HG03103 (cell line): Measurements from ENCODE around the gene CCDC116.
"Not testable (repeated sequence)": the region's sequence is repeated elsewhere in the genome, so short reads cannot be mapped to it uniquely, and the experiment has no call there.

Experiments used
- ATAC-seq: cut with Tn5 transposase; IDR thresholded peaks from one replicate; pipeline ENCODE4 v1.9.1; 2021; ENCODE audit warnings: low read depth; ENCODE audit not compliant: unreplicated experiment

Gene CCDC116

GRCh38 chr22:21632237-21632895 lies at the start of gene CCDC116:
Gene CCDC116, plus strand, starts transcription at chr22:21632760. Its CDS starts 422 bp downstream, at chr22:21633182.
- ATAC-seq, result no peak

- no peak for ATAC-seq
Observed at GRCh38 chr22:21582801-21583740, 49.5 kb upstream of the CCDC116 start.

- ATAC-seq, result no peak
Observed at GRCh38 chr22:21585389-21585788, 47.2 kb upstream of the CCDC116 start.

GRCh38 chr22:21587803-21588611 lies 44.6 kb upstream of the CCDC116 start:
- ATAC-seq, result no peak

GRCh38 chr22:21589396-21589795 lies 43.2 kb upstream of the CCDC116 start:
- no peak for ATAC-seq

GRCh38 chr22:21590809-21591641 lies 41.5 kb upstream of the CCDC116 start:
- ATAC-seq, result no peak

- no peak for ATAC-seq
Observed at GRCh38 chr22:21591695-21592094, 40.9 kb upstream of the CCDC116 start.

- no peak for ATAC-seq
Observed at GRCh38 chr22:21592422-21592821, 40.1 kb upstream of the CCDC116 start.

GRCh38 chr22:21593406-21594232 lies 38.9 kb upstream of the CCDC116 start:
- ATAC-seq, result no peak

- no peak for ATAC-seq
Observed at GRCh38 chr22:21594865-21595452, 37.6 kb upstream of the CCDC116 start.

GRCh38 chr22:21596356-21597135 lies 36.0 kb upstream of the CCDC116 start:
- not testable (repeated sequence) for ATAC-seq

GRCh38 chr22:21598302-21598701 lies 34.3 kb upstream of the CCDC116 start:
- no peak for ATAC-seq

GRCh38 chr22:21599053-21599893 lies 33.3 kb upstream of the CCDC116 start:
- ATAC-seq, result no peak

GRCh38 chr22:21602579-21602978 lies 30.0 kb upstream of the CCDC116 start:
- no peak for ATAC-seq

- no peak for ATAC-seq
Observed at GRCh38 chr22:21603973-21604372, 28.6 kb upstream of the CCDC116 start.

- ATAC-seq, result no peak
Observed at GRCh38 chr22:21605887-21606564, 26.5 kb upstream of the CCDC116 start.

GRCh38 chr22:21606775-21607174 lies 25.8 kb upstream of the CCDC116 start:
- no peak for ATAC-seq
